HG03565 (cell line): ENCODE measurements around the gene ME3.
"Not testable (repeated sequence)": the region's sequence is repeated elsewhere in the genome, so short reads cannot be mapped to it uniquely, and the experiment has no call there.

Experiments used
- ATAC-seq: cut with Tn5 transposase; IDR thresholded peaks from one replicate; pipeline ENCODE4 v1.9.1; 2021; ENCODE audit warnings: mild to moderate bottlenecking, moderate library complexity; ENCODE audit not compliant: unreplicated experiment

The ME3 gene

DNA sequence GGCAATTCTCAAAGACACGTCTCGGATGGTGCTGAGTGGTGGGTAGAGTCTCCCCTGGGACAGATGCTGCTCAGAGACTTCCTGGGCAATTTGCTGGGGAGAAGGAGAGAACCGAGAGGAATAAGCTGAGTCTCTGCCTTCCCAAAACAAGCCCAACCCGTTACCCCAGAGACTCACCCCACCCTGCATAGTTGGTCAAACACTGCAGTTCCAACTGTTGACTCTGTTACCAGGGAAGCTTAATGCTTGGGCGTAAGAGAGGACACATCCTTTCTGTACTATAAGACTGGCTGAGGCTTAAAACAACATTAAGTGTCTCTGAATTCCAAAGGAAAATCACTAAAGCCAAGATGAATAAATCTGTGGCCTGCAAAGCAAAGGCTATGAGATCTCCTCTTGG, 229.6 kb downstream of the ME3 start:
- ATAC-seq = no peak

DNA sequence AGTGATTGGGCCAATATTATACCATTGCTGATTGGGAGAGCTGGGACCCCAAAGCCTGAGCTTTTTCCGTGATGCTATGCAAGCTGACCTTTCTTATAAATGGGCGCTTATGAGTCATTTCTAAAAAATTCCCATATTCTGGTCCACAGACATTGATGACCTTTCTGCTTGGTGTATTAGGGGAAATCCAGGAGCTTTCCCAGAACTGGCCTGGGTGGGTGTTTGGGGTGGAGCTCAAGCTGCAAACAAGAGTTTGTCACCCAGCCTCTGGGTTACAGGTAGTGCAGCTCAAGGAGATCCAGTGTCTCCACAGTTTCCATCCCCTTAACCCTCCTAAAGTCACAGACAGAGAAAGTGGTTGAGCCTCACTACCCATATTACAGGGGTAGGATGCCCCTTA, 230.0 kb downstream of the ME3 start:
- no peak for ATAC-seq

DNA sequence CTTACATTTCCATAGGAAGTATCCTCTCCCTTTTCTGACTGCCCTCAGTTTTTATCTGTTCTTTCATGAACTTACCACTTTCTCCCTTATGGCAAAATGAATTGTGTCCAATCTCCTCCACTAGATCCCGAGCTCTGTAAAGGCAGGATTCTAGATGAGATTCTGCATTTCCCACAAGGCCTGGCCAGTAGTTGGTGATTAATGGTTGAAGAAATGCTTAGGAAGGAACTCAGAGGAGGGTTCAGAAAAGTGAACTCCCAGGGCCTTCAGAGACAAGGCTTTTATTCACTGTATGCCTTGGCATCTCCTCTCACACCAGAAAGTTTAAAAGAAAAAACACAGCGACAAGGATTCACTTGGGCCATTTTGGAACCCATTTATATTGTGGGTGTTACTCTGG, 231.6 kb downstream of the ME3 start:
- no peak for ATAC-seq

DNA sequence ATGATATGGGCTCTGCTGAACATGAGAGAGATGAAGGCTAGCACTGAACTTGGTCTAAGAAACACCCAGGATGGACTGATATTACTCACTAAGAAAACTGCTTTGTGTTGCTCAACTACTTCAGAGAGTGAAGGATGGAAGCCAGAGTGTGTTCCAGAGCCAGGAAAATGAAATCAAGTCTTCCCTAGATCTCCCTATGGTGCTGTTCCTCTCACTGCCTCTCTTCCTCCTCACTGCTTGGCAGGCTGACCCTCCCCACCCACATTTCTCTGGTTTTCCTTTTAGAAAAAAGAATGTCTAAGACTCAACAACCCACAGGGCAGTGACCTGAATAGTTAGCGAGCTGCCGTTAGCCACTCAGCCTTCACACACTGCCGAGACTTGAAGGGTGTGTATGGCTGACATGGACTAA, 232.1 kb downstream of the ME3 start:
- no peak for ATAC-seq

DNA sequence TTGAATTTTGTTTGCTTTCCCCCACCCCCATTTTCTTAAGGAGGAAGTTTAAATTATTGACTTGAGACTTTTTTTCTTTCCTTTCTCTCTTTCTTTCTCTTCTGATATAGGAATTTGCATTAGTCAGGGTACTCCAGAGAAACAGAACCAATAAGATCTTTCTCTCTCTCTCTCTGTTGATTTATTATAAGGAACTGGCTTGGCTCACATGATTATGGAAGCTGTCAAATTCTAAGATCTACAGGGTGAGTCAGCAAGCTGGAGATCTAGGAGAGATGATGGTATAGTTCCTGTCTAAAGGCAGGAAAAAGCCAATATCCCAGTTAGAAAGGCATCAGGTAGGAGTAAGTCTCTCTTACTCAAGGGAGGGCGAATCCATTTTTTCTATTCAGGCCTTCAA, 233.7 kb downstream of the ME3 start:
- ATAC-seq = no peak

DNA sequence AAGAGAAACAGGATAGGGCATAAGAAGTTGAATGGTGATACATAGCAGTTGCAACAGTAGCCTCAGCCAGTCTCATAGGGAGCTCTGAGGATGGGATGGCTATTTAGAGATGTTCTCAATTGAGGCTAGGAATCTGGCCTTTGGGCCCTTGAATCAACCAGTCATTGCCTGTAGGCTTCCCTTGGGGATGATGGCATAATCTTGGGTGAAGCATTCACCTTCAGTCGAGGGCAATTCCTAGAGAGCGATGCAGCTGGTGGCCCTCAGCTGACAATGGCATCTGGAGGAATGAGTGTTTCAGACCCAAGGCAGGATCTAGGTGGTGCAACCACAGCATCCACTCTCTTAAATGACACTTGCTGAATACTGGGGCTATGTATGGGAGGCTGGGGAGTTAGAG, 236.7 kb downstream of the ME3 start:
- no peak for ATAC-seq

DNA sequence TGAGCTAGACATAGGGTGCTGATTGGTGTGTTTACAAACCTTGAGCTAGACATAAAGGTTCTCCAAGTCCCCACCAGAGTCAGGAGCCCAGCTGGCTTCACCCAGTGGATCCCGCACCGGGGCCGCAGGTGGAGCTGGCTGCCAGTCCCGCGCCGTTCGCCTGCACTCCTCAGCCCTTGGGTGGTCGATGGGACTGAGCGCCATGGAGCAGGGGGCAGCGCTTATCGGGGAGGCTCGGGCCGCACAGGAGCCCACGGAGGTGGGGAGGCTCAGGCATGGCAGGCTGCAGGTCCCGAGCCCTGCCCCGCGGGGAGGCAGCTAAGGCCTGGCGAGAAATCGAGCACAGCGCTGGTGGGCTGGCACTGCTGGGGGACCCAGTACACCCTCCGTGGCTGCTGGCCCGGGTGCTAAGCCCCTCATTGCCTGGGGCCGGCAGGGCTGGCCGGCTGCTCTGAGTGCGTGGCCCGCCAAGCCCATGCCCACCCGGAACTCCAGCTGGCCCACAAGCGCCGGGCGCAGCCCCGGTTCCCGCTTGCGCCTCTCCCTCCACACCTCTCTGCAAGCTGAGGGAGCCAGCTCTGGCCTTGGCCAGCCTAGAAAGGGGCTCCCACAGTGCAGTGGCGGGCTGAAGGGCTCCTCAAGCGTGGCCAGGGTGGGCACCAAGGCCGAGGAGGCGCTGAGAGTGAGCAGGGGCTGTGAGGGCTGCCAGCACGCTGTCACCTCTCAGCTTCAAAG, 238.9 kb downstream of the ME3 start:
- ATAC-seq = not testable (repeated sequence)

DNA sequence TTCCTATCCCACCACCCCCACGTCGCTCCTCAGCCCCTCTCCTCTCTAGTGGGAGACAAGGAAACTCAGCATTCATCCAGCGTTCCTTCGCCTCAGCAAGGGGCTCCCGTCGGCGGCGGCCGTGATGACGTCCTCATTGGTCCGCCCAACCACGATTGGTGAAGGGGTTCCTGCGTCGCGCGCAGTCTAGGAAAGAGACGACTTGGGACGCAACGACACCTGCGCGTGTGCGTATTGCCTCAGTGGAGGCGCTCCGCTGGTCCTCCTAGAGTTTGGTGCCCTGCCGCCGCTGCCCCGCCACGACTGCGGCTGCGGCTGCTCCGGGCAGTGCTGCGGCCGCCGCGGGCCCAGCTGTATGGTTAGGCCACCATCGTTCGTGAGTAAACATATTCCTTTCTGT, 241.2 kb downstream of the ME3 start:
- ATAC-seq = no peak

DNA sequence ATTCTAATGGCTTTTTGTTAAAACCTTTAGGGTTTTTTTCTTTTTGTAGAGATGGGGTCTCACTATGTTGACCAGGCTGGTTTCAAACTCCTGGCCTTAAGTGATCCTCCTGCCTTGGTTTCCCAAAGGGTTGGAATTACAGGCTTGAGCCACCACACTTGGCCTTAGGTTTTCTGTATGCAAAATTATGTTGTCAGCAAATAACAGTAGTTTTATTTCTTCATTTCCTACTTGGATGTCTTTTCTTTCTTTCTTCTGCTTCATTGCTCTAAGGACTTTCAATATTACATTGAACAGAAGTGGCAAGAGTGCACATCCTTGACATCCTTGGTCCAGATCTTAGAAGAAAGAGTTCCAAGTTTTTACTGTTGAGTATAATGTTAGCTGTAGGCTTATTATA, 245.0 kb downstream of the ME3 start:
- ATAC-seq = no peak

DNA sequence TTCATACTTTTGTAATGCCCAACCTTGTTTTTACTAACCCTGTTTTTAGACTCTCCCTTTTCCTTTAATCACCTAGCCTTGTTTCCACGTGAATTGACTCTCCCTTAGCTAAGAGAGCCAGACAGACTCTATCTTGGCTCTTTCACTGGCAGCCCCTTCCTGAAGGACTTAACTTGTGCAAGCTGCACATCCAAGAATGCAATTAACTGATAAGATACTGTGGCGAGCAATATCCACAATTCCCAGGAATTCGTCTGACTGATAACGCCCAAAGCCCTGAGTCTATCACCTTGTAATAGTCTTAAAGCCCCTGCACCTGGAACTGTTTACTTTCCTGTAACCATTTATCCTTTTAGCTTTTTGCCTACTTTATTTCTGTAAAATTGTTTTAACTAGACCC, 248.9 kb downstream of the ME3 start:
- ATAC-seq = not testable (repeated sequence)

DNA sequence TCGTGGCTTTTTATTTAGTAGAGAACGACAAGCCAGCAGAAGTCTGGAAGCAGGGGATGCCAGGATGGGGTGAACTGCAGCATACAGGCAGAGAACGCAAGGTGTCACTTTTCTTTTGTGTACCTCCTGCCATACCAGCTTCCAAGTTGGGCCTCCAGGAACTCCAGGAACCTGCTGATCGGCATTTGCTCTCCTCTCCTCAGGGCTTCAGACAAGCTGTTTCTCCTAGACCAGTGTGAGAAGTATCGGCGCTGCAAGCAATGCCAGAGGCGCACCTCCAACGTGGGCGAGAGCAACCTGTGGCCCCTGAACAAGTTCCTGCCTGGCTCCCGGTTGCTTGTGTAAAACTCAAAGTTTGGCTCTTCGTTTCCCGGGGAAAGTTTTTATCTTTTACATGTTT, 250.0 kb downstream of the ME3 start:
- ATAC-seq = no peak

DNA sequence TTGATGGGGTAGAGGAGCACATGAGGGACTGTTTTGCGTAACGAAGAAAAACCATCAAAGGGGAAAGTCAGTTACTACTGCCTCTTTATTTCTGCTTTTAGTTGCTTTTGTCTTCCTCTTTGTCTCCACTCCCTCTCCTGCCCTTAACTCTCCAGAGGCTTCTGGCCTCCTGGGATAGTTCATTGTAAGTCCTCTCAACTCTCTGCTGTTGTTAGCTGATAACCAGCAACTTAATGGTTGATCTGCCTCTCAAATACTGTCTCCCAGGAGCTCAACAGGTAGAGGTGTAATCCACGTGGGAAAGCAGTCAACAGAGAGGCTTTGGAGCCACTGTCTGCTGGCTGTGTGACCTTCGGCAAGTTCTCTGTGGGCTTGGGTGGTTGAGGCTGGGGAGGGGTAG, 250.5 kb downstream of the ME3 start:
- no peak for ATAC-seq

DNA sequence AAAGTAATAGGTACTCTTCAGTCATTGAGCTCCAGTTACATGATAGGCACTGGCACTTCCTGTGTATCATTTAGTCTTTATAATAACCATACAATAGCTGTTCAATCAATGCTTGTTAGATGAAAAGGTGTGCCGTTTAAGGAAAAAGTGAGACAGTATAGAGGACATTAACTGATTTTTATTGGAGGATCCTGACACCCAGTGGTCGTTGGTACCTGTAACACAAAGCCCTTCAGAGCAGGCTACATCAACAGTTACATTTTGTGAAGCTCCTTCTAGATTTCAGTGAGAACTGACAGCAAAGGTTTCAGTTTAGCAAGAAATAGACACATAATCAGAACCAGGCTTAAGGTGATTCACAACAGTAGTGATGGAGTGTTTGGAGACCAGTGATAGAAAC, 253.5 kb downstream of the ME3 start:
- ATAC-seq = no peak

DNA sequence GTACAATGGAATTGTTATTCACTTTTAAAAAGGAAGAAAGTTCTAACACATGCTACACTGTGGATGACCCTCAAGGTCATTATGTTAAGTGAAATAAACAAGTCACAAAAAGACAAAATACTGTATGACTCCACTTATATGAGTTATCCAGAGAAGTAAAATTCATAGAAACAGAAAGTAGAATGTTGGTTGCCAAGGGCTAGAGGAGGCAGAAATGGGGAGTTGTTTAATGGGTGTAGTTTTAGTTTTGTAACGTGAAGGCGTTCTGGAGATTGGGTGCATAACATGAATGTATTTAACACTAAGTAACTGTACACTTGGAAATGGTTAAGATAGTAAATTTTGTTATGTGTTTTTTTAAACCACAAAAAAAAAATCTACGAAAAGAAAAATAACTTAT, 253.9 kb downstream of the ME3 start:
- ATAC-seq = no peak

DNA sequence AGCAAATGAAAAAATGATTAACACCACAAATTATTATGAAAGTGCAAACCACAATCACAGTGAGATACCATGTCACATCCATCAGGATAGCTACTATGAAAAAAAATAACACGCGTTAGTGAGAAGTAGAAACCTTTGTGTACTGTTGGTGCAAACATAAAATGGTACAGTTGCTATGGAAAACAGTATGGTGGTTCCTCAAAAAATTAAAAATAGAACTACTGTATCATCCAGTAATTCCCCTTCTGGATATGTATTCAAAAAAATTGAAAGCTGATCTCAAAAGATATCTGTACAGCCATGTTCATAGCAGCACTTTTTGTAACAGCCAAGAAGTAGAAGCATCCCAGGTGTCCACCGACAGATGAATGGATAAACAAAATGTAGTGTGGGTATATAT, 254.3 kb downstream of the ME3 start:
- no peak for ATAC-seq

DNA sequence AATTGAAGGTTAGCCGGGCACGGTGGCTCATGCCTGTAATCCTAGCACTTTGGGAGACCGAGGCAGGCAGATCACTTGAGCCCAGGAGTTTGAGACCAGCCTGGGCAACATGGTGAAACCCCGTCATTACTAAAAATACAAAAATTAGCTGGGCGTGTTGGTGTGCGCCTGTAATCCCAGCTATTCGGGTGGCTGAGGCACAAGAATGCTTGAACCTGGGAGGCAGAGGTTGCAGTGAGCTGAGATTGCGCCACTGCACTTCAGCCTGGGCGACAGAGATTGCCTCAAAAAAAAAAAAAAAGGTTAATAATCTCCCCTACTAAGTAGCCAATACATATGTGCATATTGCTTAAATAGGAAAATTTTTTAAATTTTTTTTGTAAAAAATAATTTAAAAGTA, 255.5 kb downstream of the ME3 start:
- not testable (repeated sequence) for ATAC-seq

DNA sequence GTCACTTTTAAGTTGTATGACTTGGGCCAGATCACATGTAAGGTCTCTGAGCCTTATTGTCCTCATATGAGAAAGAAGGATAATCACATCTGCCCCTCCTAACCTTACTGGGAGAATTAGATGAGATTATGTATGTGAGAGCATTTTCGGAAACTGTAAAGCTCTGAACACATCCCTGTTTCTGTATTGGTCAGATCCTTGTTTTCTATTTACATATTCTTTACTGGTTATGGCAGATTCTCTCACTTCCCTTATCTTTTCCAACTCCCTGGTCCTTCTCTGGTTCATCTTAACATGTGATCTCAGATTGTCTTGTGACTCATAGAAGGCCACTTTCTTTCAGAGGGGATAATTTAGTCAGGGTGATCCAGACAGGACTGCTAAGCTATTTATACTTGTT, 255.9 kb downstream of the ME3 start:
- no peak for ATAC-seq

DNA sequence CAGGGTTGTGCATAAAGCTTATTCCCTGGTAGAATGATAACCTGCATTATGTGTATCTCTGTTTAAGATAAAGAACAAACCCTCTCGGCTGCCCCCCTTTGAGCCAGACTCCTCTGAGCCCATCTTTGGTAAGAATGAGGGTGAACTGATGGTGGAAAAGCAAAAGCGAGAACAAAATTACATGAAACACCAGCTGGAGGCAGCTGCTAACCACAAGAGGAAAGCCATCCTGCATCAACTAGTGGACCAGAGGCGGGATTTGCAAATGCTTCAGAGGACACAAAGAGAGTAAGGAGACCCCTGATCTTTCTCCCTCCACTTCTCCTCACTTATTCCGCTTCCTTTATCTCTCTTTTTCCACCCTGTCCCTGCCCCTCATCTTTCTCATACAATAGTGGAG, 257.4 kb downstream of the ME3 start:
- ATAC-seq = no peak

DNA sequence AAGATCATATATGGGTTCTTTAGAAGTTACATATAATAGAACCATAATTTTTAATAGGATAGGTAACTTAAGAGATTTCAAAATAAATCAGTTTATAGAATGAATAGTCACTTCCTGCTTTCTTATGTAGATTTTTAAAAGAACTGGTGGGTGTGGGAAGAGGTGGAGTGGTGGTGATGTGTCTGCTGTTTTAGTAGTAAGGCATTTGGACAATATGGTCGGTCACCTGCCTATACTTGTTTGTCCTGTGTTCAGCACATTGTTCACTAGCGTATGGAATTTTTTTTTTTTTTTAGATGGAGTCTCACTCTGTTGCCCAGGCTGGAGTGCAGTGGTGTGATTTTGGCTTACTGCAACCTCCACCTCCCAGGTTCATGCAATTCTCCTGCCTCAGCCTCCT, 258.4 kb downstream of the ME3 start:
- ATAC-seq = no peak

DNA sequence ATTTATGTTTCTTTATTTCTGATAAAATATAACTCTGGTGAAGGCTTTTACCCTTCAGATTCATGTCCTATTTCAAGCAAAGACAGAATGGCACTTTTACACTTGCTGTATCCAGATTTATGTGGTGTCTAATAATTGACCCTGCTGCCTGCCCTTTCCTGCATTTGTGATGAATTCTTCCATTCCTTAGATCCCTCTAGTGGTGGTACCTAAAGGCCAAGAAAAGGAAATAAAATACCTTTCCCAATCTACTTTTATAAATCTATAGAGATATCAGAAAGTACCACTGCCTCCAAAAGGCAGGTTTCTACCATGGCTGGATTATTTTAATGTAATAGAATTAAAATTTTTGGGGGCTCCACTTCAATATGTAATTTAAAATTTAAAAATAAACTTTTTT, 263.6 kb downstream of the ME3 start:
- no peak for ATAC-seq

DNA sequence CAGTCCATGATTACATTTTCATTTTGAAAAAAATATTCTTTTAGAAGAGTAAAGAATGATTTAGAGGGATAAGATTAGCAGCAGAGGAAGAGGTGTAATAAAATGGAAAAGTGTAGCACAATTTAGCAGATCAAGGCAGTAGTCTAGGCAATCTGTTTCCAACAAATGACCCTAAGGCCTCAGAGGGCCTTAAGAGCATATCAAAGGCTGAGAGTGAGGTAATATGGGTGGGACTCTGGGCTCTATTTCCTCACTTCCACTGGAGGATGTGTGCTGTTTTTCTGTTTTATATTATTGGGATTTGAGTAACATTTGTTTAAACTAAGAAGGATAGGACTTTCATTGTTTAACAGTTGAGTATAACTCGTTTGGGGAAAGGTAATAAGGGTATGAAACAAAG, 269.0 kb downstream of the ME3 start:
- ATAC-seq = no peak

DNA sequence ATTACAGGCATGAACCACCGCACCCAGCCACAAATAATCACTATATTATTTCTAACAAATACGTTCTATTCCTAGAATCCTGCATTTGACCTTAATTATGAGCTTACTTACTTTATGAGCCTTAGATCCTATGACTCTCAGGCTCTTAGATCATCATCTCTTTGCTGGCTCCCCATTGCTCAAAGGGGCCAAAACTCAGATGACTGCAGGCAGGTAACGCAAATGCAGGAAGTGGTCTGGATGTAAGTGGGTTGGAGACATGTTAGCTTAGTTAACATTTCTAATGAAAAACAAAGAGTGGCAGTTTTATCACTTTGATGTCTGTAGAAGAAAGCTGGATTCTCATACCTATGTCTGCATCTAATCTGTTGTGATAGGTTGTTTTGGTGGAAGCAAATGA, 274.3 kb downstream of the ME3 start:
- no peak for ATAC-seq

DNA sequence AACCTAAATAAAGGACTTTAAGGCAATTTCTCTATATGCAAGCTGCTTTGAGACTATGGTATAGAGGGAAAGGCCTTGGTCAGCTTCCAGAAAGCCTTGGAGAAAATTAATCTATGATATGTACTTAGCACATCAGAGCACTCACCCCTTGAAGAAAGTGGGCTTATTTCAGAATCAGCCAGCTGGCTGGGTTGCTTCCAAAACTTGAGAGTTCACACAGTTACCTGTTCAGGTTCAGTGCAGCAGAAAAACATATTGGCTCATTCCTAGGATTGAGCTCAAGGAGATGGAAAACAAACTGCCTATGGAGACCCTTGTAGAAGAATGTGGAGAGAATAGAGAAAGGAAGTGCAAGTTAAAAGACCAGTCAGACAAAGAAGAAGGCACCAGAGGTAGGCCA, 275.1 kb downstream of the ME3 start:
- no peak for ATAC-seq
